Erythroblast (primary cell): ENCODE data around the gene SCO2.

Source experiments
- GATA1 ChIP-seq: IDR thresholded peaks from 2 replicates; pipeline ENCODE4 v1.6.1; 2011; ENCODE audit warnings: low read depth, mild to moderate bottlenecking, control low read depth, low read length, moderate library complexity
- POLR2A ChIP-seq: IDR thresholded peaks from 2 replicates; pipeline ENCODE4 v1.6.1; 2011; ENCODE audit warnings: mild to moderate bottlenecking, low read length

DNA sequence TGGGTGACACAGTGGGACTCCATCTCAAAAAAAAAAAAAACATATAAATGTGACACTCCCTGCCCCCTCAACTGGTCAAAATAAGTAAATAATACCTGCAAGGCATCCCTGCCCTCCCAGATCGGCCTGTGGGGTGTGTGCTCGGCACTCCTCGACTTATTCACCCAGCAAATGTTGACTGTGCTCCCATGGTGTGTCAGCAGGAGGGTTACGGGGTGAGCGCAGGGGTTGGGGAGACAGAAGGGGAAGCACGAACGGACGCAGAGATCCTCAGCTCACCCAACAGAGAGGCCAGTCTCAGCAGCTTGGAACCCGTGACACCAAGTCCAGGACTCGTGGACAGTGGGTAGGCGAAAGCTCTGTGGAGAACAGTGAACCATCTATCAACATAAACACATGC lies 45.7 kb downstream of the SCO2 start:
- TF ChIP-seq POLR2A = no peak
- no peak for TF ChIP-seq GATA1
